Mucosa of stomach (tissue), 1 donor: ENCODE data around the gene TBXA2R.

Experiments
- H3K27me3 ChIP-seq: one replicate; pipeline ENCODE4 v1.7.0; 2013; ENCODE audit warnings: mild to moderate bottlenecking, low read length; ENCODE audit not compliant: control insufficient read depth, insufficient read depth
- H3K36me3 ChIP-seq: one replicate; pipeline ENCODE4 v1.7.0; 2013; ENCODE audit warnings: low read length; ENCODE audit not compliant: control insufficient read depth, insufficient read depth
- H3K4me1 ChIP-seq: one replicate; pipeline ENCODE4 v1.7.0; 2013; ENCODE audit warnings: mild to moderate bottlenecking, low read length; ENCODE audit not compliant: control insufficient read depth, insufficient read depth
- H3K4me3 ChIP-seq: one replicate; pipeline ENCODE4 v1.7.0; 2013; ENCODE audit warnings: low read length
- H3K9ac ChIP-seq: one replicate; pipeline ENCODE4 v1.7.0; 2013; ENCODE audit warnings: mild to moderate bottlenecking, low read length, moderate library complexity
- H3K9me3 ChIP-seq: one replicate; pipeline ENCODE4 v1.7.0; 2013; ENCODE audit warnings: mild to moderate bottlenecking, low read length, moderate library complexity; ENCODE audit not compliant: control insufficient read depth
- donor health status: Pancreatic carcinoma.

The TBXA2R gene

GRCh38 chr19:3646336-3647092, 39.8 kb upstream of the TBXA2R start:
- Histone ChIP-seq H3K4me1 (no peaks in the 10 kb centered on the region), H3K9me3 (no peaks in the 10 kb centered on the region), H3K36me3 (no peaks in the 10 kb centered on the region), H3K9ac (no peak overlapping the region), H3K4me3 (no peak overlapping the region), H3K27me3 (no peaks in the 10 kb centered on the region)

GRCh38 chr19:3645726-3646125, 39.1 kb upstream of the TBXA2R start:
- Histone ChIP-seq H3K36me3 (no peaks in the 10 kb centered on the region), H3K4me1 (no peaks in the 10 kb centered on the region), H3K4me3 (no peak overlapping the region), H3K9me3 (no peaks in the 10 kb centered on the region), H3K9ac (no peak overlapping the region), H3K27me3 (no peaks in the 10 kb centered on the region)

GRCh38 chr19:3645067-3645396, 38.4 kb upstream of the TBXA2R start:
- H3K9me3 ChIP-seq: no peaks in the 10 kb centered on the region
- H3K27me3 ChIP-seq: no peaks in the 10 kb centered on the region
- no peaks in the 10 kb centered on the region for H3K36me3 ChIP-seq
- no peak overlapping the region for H3K4me3 ChIP-seq
- no peaks in the 10 kb centered on the region for H3K4me1 ChIP-seq
- H3K9ac ChIP-seq: no peak overlapping the region

GRCh38 chr19:3644351-3645066, 37.8 kb upstream of the TBXA2R start:
- Histone ChIP-seq H3K9me3 (no peaks in the 10 kb centered on the region), H3K9ac (no peak overlapping the region), H3K27me3 (no peaks in the 10 kb centered on the region), H3K4me1 (no peaks in the 10 kb centered on the region), H3K36me3 (no peaks in the 10 kb centered on the region), H3K4me3 (no peak overlapping the region)

GRCh38 chr19:3643674-3644313, 37.1 kb upstream of the TBXA2R start:
- Histone ChIP-seq H3K9ac (no peak overlapping the region), H3K36me3 (no peaks in the 10 kb centered on the region), H3K4me1 (no peaks in the 10 kb centered on the region)

GRCh38 chr19:3642987-3643673, 36.5 kb upstream of the TBXA2R start:
- Histone ChIP-seq H3K4me1 (no peaks in the 10 kb centered on the region), H3K27me3 (no peaks in the 10 kb centered on the region), H3K9ac (no peak overlapping the region), H3K9me3 (no peaks in the 10 kb centered on the region), H3K4me3 (no peak overlapping the region), H3K36me3 (no peaks in the 10 kb centered on the region)

More at GRCh38 chr19:3643674-3644313, 37.1 kb upstream of the TBXA2R start:
- no peaks in the 10 kb centered on the region for H3K27me3 ChIP-seq
- H3K4me3 ChIP-seq: no peak overlapping the region
- H3K9me3 ChIP-seq: no peaks in the 10 kb centered on the region

- no peaks in the 10 kb centered on the region for H3K36me3 ChIP-seq
- H3K9me3 ChIP-seq: no peaks in the 10 kb centered on the region
- H3K4me3 ChIP-seq: no peak overlapping the region
- no peak overlapping the region for H3K9ac ChIP-seq
- no peaks in the 10 kb centered on the region for H3K4me1 ChIP-seq
- no peaks in the 10 kb centered on the region for H3K27me3 ChIP-seq
These were observed 35.6 kb upstream of the TBXA2R start for GRCh38 chr19:3642296-3642695.

GRCh38 chr19:3641515-3642269, 35.0 kb upstream of the TBXA2R start:
- Histone ChIP-seq H3K4me1 (no peaks in the 10 kb centered on the region), H3K9ac (no peak overlapping the region), H3K9me3 (no peaks in the 10 kb centered on the region), H3K27me3 (no peaks in the 10 kb centered on the region), H3K36me3 (no peaks in the 10 kb centered on the region), H3K4me3 (no peak overlapping the region)

- no peak overlapping the region for H3K4me3 ChIP-seq
- no peaks in the 10 kb centered on the region for H3K4me1 ChIP-seq
- H3K27me3 ChIP-seq: no peaks in the 10 kb centered on the region
- H3K9ac ChIP-seq: no peak overlapping the region
- no peaks in the 10 kb centered on the region for H3K9me3 ChIP-seq
- H3K36me3 ChIP-seq: no peaks in the 10 kb centered on the region
These were observed 32.8 kb upstream of the TBXA2R start for GRCh38 chr19:3639479-3639878.

- Histone ChIP-seq H3K9me3 (no peaks in the 10 kb centered on the region), H3K27me3 (no peaks in the 10 kb centered on the region), H3K36me3 (no peaks in the 10 kb centered on the region), H3K4me3 (no peak overlapping the region), H3K9ac (no peak overlapping the region), H3K4me1 (no peaks in the 10 kb centered on the region)
These were observed 31.8 kb upstream of the TBXA2R start for GRCh38 chr19:3638208-3639193.

- no peak overlapping the region for H3K9ac ChIP-seq
- H3K4me3 ChIP-seq: no peak overlapping the region
- no peaks in the 10 kb centered on the region for H3K36me3 ChIP-seq
- no peaks in the 10 kb centered on the region for H3K27me3 ChIP-seq
- no peaks in the 10 kb centered on the region for H3K4me1 ChIP-seq
- no peaks in the 10 kb centered on the region for H3K9me3 ChIP-seq
These were observed 30.9 kb upstream of the TBXA2R start for GRCh38 chr19:3637621-3638020.
